ENCODE measurements around the gene TEX55.
"Not testable (repeated sequence)": the region's sequence is repeated elsewhere in the genome, so short reads cannot be mapped to it uniquely, and the experiment has no call there.

The TEX55 gene

GRCh38 chr3:119145500-119146167, at the start of gene TEX55:
Gene TEX55 (plus strand): TSS chr3:119146165. CDS start chr3:119146190, 25 bp downstream.
- no peak within 1 kb of the TSS for H3K27ac ChIP-seq (ENCODE audit: low read depth in 2 of 2, low read length in 2 of 2)
- no peak within 1 kb of the TSS for H3K9ac ChIP-seq (ENCODE audit: low read depth in 1 of 2, low read length in 2 of 2)
- H3K4me1 ChIP-seq (ENCODE audit: control insufficient read depth in 2 of 2, insufficient read depth in 2 of 2, low read length in 2 of 2), result no peaks in the 10 kb centered on the region
- H3K36me3 ChIP-seq (ENCODE audit: control insufficient read depth in 2 of 2, insufficient read depth in 2 of 2, low read length in 2 of 2), result no peaks in the 10 kb centered on the region
- H3K9me3 ChIP-seq (ENCODE audit: control insufficient read depth in 2 of 2, low read length in 2 of 2), result no peaks in the 10 kb centered on the region
- no peak within 1 kb of the TSS for H3K4me3 ChIP-seq (ENCODE audit: low read length in 2 of 2)
- H3K27me3 ChIP-seq (ENCODE audit: control insufficient read depth in 2 of 2, insufficient read depth in 2 of 2, low read length in 2 of 2), result no peaks in the 10 kb centered on the region

GRCh38 chr3:119098003-119098402, 48.0 kb upstream of the TEX55 start:
- Histone ChIP-seq H3K4me1 (ENCODE audit: control insufficient read depth in 2 of 2, insufficient read depth in 2 of 2, low read length in 2 of 2) (no peaks in the 10 kb centered on the region), H3K9me3 (ENCODE audit: control insufficient read depth in 2 of 2, low read length in 2 of 2) (no peaks in the 10 kb centered on the region), H3K4me3 (ENCODE audit: low read length in 2 of 2) (no peak overlapping the region), H3K27me3 (ENCODE audit: control insufficient read depth in 2 of 2, insufficient read depth in 2 of 2, low read length in 2 of 2) (no peaks in the 10 kb centered on the region), H3K9ac (ENCODE audit: low read depth in 1 of 2, low read length in 2 of 2) (no peak overlapping the region), H3K27ac (ENCODE audit: low read depth in 2 of 2, low read length in 2 of 2) (no peak overlapping the region), H3K36me3 (ENCODE audit: control insufficient read depth in 2 of 2, insufficient read depth in 2 of 2, low read length in 2 of 2) (no peaks in the 10 kb centered on the region)

DNA sequence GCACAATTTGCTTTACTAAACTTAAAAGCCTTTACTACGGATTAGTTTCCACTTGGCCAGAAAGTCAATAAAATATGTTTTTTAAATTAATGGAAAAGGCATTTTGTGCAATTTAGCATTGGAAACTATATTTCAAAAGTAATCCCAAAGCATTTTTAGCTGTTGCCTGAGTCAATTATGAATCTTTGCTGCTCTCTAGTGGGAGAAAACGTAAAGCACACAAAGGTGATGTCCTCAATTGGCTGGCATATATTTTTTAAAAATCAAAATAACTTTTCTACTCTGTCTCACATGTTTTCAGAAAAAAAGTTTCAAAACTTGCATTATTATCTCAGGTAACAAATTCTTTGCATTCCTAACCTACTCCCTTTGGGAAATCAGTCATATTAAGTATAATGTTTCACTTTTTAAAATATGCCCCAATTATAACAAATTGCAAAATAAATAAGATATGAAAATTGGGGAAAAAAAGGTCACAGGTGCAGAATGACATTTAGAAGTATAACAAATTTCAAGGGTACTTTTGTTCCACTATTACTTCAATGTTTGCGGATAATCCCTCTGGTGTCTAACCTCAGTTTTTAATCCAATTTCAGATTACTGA, 47.2 kb upstream of the TEX55 start:
- H3K9ac ChIP-seq (ENCODE audit: low read depth in 1 of 2, low read length in 2 of 2), result no peak overlapping the region
- no peak overlapping the region for H3K27ac ChIP-seq (ENCODE audit: low read depth in 2 of 2, low read length in 2 of 2)
- H3K4me3 ChIP-seq (ENCODE audit: low read length in 2 of 2), result no peak overlapping the region

DNA sequence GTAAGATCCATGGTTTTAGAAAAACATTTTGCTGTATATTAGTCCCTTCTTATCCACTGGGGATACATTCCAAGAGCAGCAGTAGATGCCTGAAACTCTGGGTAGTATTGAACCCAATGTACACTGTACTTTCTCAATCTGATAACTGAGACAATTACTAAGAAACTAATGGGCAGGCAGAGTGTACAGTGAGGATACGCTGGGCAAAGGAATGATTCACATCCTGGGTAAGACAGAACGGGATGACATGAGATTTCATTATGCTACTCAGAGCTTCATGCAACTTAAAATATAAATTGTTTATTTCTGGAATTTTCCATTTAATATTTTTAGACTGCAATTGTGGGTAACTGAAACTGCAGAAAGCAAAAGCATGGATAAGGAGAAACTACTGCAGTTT, 46.2 kb upstream of the TEX55 start:
- Histone ChIP-seq H3K27ac (ENCODE audit: low read depth in 2 of 2, low read length in 2 of 2) (no peak overlapping the region), H3K9me3 (ENCODE audit: control insufficient read depth in 2 of 2, low read length in 2 of 2) (no peaks in the 10 kb centered on the region), H3K36me3 (ENCODE audit: control insufficient read depth in 2 of 2, insufficient read depth in 2 of 2, low read length in 2 of 2) (no peaks in the 10 kb centered on the region), H3K27me3 (ENCODE audit: control insufficient read depth in 2 of 2, insufficient read depth in 2 of 2, low read length in 2 of 2) (no peaks in the 10 kb centered on the region), H3K4me3 (ENCODE audit: low read length in 2 of 2) (no peak overlapping the region), H3K4me1 (ENCODE audit: control insufficient read depth in 2 of 2, insufficient read depth in 2 of 2, low read length in 2 of 2) (no peaks in the 10 kb centered on the region), H3K9ac (ENCODE audit: low read depth in 1 of 2, low read length in 2 of 2) (no peak overlapping the region)

More for the DNA sequence above, 47.2 kb upstream of the TEX55 start:
- Histone ChIP-seq H3K36me3 (ENCODE audit: control insufficient read depth in 2 of 2, insufficient read depth in 2 of 2, low read length in 2 of 2) (no peaks in the 10 kb centered on the region), H3K9me3 (ENCODE audit: control insufficient read depth in 2 of 2, low read length in 2 of 2) (no peaks in the 10 kb centered on the region), H3K27me3 (ENCODE audit: control insufficient read depth in 2 of 2, insufficient read depth in 2 of 2, low read length in 2 of 2) (no peaks in the 10 kb centered on the region), H3K4me1 (ENCODE audit: control insufficient read depth in 2 of 2, insufficient read depth in 2 of 2, low read length in 2 of 2) (no peaks in the 10 kb centered on the region)

DNA sequence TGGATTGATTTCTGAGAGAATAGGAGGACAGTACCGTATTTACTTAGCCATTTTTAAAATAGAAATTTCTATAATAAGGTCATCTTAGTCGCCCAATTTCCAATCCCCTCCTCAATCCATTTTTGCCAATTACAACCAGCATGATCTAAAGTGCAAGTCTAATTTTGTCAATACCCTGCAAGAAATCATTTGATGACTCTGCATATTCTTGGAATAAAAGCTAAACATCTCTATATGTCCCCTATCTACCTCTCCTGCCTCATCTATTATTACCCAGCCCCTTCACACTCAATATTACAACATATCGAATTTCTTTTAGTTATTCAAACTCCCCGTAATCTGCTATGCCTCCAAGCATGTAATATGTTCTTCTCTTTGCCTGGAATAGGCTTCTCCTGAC, 41.9 kb upstream of the TEX55 start:
- no peaks in the 10 kb centered on the region for H3K36me3 ChIP-seq (ENCODE audit: control insufficient read depth in 2 of 2, insufficient read depth in 2 of 2, low read length in 2 of 2)
- no peak overlapping the region for H3K9ac ChIP-seq (ENCODE audit: low read depth in 1 of 2, low read length in 2 of 2)
- H3K27me3 ChIP-seq (ENCODE audit: control insufficient read depth in 2 of 2, insufficient read depth in 2 of 2, low read length in 2 of 2), result no peaks in the 10 kb centered on the region
- H3K4me3 ChIP-seq (ENCODE audit: low read length in 2 of 2), result no peak overlapping the region
- H3K9me3 ChIP-seq (ENCODE audit: control insufficient read depth in 2 of 2, low read length in 2 of 2), result no peaks in the 10 kb centered on the region
- H3K27ac ChIP-seq (ENCODE audit: low read depth in 2 of 2, low read length in 2 of 2), result no peak overlapping the region
- no peaks in the 10 kb centered on the region for H3K4me1 ChIP-seq (ENCODE audit: control insufficient read depth in 2 of 2, insufficient read depth in 2 of 2, low read length in 2 of 2)

DNA sequence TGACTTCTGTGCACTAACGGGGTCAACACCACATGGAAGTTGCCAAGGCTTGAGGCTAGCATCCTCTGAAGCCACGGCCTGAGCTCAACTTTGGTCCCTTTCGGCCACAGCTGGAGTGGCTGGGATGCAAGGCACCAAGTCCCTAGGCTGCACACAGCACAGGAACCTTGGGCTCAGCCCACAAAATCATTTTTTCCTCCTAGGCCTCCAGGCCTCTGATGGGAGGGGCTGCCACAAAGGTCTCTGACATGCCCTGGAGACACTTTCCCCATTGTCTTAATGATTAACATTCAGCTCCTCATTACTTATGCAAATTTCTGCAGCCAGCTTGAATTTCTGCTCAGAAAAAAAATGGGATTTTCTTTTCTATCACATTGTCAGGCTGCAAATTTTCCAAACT, 27.6 kb upstream of the TEX55 start:
- H3K27me3 ChIP-seq (ENCODE audit: control insufficient read depth in 2 of 2, insufficient read depth in 2 of 2, low read length in 2 of 2); H3K9me3 ChIP-seq (ENCODE audit: control insufficient read depth in 2 of 2, low read length in 2 of 2); H3K36me3 ChIP-seq (ENCODE audit: control insufficient read depth in 2 of 2, insufficient read depth in 2 of 2, low read length in 2 of 2); H3K4me1 ChIP-seq (ENCODE audit: control insufficient read depth in 2 of 2, insufficient read depth in 2 of 2, low read length in 2 of 2); H3K4me3 ChIP-seq (ENCODE audit: low read length in 2 of 2); H3K27ac ChIP-seq (ENCODE audit: low read depth in 2 of 2, low read length in 2 of 2); H3K9ac ChIP-seq (ENCODE audit: low read depth in 1 of 2, low read length in 2 of 2): not testable (repeated sequence)

DNA sequence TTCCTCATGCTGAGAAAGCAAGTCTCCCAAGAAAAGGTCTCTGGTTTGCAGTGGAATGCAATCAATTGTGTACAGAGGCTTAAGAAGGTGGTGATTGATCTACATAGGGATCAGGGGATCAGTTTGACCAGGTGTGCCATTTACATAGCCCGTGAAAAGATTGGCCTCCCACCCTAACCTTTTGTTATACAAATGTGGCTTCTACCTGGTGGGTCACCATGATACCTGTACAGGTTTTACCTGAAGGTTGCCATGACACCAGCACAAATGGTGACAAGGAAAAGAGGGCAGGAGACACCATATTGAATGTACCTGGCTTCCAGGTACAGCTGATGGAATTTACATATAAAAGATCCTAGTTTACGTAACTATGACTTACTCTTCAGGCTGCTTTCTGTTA, 25.5 kb upstream of the TEX55 start:
- no peaks in the 10 kb centered on the region for H3K9me3 ChIP-seq (ENCODE audit: control insufficient read depth in 2 of 2, low read length in 2 of 2)
- H3K4me1 ChIP-seq (ENCODE audit: control insufficient read depth in 2 of 2, insufficient read depth in 2 of 2, low read length in 2 of 2), result no peaks in the 10 kb centered on the region
- no peak overlapping the region for H3K9ac ChIP-seq (ENCODE audit: low read depth in 1 of 2, low read length in 2 of 2)
- no peak overlapping the region for H3K4me3 ChIP-seq (ENCODE audit: low read length in 2 of 2)
- H3K27me3 ChIP-seq (ENCODE audit: control insufficient read depth in 2 of 2, insufficient read depth in 2 of 2, low read length in 2 of 2), result no peaks in the 10 kb centered on the region
- H3K27ac ChIP-seq (ENCODE audit: low read depth in 2 of 2, low read length in 2 of 2), result no peak overlapping the region
- no peaks in the 10 kb centered on the region for H3K36me3 ChIP-seq (ENCODE audit: control insufficient read depth in 2 of 2, insufficient read depth in 2 of 2, low read length in 2 of 2)

DNA sequence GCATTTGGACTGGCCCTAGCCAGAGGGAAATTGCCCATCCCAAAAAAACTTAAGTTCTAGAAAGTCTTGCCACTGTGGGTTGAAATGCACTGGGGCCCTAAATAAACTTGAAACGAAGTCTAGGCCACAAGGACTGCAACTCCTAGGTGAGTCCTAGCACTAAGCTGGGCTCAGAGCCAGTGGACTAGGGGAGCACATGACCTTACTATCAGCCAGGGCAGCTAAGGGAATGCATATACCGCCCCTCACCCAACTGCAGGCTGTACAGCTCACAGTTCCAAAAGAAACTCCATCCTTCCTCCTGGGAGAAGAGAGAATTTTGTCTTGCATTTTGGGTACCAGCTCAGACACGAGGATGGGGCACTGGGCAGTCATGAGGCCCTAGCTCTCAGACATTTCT, 23.6 kb upstream of the TEX55 start:
- Histone ChIP-seq H3K36me3 (ENCODE audit: control insufficient read depth in 2 of 2, insufficient read depth in 2 of 2, low read length in 2 of 2) (no peaks in the 10 kb centered on the region), H3K4me3 (ENCODE audit: low read length in 2 of 2) (no peak overlapping the region), H3K9ac (ENCODE audit: low read depth in 1 of 2, low read length in 2 of 2) (no peak overlapping the region), H3K27ac (ENCODE audit: low read depth in 2 of 2, low read length in 2 of 2) (no peak overlapping the region), H3K27me3 (ENCODE audit: control insufficient read depth in 2 of 2, insufficient read depth in 2 of 2, low read length in 2 of 2) (no peaks in the 10 kb centered on the region), H3K9me3 (ENCODE audit: control insufficient read depth in 2 of 2, low read length in 2 of 2) (no peaks in the 10 kb centered on the region), H3K4me1 (ENCODE audit: control insufficient read depth in 2 of 2, insufficient read depth in 2 of 2, low read length in 2 of 2) (no peaks in the 10 kb centered on the region)

DNA sequence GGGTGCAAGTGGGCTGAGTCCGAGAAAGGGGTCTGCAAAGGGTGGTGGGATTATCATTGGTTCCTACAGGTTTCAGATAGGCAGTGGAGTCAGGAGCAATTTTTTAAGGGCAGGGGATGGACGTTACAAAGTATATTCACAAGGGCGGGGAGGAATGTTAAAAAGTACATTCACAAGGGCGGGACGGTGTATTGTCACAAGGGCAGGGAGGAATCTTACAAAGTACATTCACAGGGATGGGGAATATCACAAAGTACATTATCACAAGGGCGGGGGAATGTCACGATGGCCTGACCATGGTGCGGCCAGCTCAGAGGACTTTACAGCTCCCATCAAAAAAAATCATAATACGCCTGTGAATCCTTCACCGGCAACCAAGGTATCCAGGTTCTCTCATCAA, 20.6 kb upstream of the TEX55 start:
- H3K36me3 ChIP-seq (ENCODE audit: control insufficient read depth in 2 of 2, insufficient read depth in 2 of 2, low read length in 2 of 2), result no peaks in the 10 kb centered on the region
- no peaks in the 10 kb centered on the region for H3K9me3 ChIP-seq (ENCODE audit: control insufficient read depth in 2 of 2, low read length in 2 of 2)
- H3K27ac ChIP-seq (ENCODE audit: low read depth in 2 of 2, low read length in 2 of 2), result no peak overlapping the region
- H3K9ac ChIP-seq (ENCODE audit: low read depth in 1 of 2, low read length in 2 of 2), result no peak overlapping the region
- no peak overlapping the region for H3K4me3 ChIP-seq (ENCODE audit: low read length in 2 of 2)
- H3K27me3 ChIP-seq (ENCODE audit: control insufficient read depth in 2 of 2, insufficient read depth in 2 of 2, low read length in 2 of 2), result no peaks in the 10 kb centered on the region
- no peaks in the 10 kb centered on the region for H3K4me1 ChIP-seq (ENCODE audit: control insufficient read depth in 2 of 2, insufficient read depth in 2 of 2, low read length in 2 of 2)

DNA sequence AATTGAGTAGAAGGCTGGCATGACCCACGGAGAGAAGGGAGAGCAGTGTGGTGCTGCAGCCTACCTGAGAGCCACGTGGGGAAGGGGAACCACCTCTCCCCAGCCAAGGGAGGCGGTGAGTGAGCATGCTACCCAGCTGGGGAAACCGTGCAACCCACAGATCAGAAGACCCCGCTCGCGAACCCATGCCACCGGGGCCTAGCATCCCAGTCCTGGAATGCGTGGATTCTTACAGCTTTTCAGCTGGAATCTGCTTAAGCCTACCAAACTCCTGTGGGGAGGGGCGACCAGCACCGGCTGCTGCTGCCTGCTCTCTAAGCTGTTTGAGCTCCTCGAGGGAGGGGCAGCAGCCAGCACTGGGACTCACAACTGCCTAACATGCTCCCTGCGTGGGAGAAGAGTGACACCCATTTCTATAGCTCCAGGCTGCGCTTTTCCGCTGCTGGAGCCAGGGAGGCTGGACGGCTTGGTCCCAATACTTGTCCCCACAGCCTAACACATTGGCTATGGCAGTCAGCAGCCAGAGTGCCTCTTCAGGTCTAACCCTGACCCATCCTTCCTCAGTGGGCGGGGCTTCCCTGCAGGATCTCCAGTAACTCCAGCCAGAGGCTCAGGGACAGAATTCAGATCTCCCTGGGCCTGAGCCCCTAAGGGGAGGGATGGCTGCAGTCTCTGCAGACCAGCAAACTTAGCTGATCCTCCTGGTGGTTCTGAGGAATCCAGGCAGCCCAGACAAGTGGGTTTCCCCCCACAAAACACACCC, 20.0 kb upstream of the TEX55 start:
- no peak overlapping the region for H3K27ac ChIP-seq (ENCODE audit: low read depth in 2 of 2, low read length in 2 of 2)
- no peaks in the 10 kb centered on the region for H3K36me3 ChIP-seq (ENCODE audit: control insufficient read depth in 2 of 2, insufficient read depth in 2 of 2, low read length in 2 of 2)
- no peak overlapping the region for H3K4me3 ChIP-seq (ENCODE audit: low read length in 2 of 2)
- no peak overlapping the region for H3K9ac ChIP-seq (ENCODE audit: low read depth in 1 of 2, low read length in 2 of 2)
- no peaks in the 10 kb centered on the region for H3K27me3 ChIP-seq (ENCODE audit: control insufficient read depth in 2 of 2, insufficient read depth in 2 of 2, low read length in 2 of 2)
- no peaks in the 10 kb centered on the region for H3K9me3 ChIP-seq (ENCODE audit: control insufficient read depth in 2 of 2, low read length in 2 of 2)
- H3K4me1 ChIP-seq (ENCODE audit: control insufficient read depth in 2 of 2, insufficient read depth in 2 of 2, low read length in 2 of 2), result no peaks in the 10 kb centered on the region

Data from mucosa of rectum (tissue), 2 donors.